ENCODE measurements around the gene GOLT1B. TPM values are rescaled to one million over a fixed set of nuclear protein-coding genes. Genes with fewer than 3 reads are reported as not detected.

GOLT1B gene
- polyA plus RNA-seq, 5 donors, result 30.6 to 46.2 (median 40.9) TPM

DNA sequence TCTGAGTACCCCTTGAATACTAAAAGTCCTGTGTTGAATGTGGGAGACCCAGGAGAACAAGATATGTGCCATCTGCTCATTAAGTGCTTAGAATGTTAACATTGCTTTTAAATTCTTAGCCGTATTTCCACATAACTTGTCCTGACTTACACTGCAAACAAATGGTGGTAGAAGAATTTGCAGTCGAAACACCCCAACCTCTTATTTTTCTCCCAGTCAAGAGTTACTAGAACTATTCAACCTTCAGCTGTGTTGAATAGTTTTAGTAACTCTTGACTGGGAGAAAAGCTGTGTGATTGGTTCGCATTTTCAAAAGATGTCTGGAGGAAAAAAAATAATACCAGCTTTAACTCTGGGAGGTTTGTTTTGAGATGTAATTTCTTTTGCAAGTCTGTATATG is 16.9 kb downstream of the GOLT1B start:
- DNase-seq, result no peak

DNA sequence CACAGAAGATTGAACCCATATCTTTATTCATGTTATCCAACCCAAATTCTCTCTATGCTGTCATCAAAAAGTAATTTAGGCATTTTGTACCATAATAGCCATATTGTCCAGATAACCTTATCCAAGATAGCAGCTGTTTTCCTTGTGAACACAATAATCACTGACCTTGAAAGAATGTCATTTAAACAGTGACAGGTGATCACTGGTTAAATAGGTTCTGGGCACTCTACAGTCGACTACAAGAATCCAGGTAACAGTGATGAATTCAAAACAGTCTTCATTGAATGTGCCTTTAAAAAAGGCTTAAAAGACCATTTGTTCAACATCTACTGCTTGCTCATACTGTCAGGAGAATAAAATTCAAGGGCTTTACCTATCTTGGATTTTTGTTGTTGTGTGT is 20.0 kb downstream of the GOLT1B start:
- DNase-seq, result no peak

DNA sequence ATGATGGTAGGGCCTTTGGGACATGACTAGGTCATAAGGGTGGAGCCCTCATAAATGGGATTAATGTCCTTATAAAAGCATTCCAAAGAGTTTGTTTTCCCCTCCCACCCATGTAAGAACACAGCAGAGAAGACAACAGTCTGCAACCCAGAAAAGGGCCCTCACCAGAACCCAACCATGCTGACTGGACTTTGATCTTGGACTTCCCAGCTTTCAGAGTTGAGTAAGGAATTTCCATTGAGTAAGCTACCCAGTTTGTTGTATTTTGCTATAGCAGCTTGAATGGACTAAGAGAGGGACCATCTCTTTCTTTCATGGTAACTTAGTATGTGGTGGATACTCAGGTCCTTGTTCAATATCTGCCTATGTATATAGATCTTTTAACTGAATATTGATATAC is 21.6 kb downstream of the GOLT1B start:
- no peak for DNase-seq

DNA sequence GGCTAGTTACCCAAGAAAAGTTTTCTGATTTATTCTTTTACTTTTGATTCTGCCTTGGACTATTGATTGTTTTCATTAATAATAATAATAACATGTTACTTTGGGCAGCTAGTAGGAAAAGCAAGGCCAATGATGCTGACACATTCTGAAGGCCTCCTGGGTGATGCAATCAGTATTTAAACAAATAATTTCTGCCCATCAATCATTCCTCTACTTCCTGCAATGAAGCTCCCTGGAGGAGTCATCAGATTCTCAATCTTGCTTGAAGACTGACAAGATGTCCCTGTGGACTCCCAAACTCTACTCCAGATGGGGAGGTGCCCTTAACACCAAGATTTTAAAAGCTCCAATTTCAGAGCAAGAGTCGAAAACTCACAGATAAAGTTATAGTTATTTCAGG is 24.5 kb downstream of the GOLT1B start, which contains the start of gene SPX:
TSS of gene SPX (plus strand) at position 244 of the 400 bp plus-strand sequence. CDS start 177 bp downstream, outside the sequence.
- no peak for DNase-seq

DNA sequence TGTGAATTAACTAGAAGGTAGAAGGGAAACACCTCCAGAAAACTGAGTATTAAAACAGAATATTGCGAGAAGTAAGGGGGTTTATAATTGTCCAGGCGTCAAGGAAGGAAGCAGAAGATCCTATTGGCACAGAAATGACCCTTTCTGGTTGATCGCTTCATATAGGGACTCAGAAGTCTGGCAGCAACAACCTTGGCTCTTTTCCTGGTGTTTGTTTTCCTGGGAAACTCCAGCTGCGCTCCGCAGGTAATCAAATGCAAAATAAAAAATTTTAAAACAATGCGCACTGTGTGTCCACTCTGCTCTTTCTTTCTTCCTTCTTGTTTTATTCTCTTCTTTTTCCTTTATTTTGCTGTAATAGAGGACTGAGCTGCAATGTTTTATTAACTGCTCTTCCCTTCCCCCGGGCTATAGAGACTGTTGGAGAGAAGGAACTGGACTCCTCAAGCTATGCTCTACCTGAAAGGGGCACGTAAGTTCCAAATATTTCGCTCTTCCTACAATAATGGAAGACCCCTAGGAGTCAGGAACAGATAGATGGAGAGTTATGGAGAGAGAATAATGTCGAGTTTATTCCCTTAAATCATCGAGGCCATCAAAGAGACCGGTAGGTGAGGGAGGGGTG is 25.2 kb downstream of the GOLT1B start:
- no peak for DNase-seq

DNA sequence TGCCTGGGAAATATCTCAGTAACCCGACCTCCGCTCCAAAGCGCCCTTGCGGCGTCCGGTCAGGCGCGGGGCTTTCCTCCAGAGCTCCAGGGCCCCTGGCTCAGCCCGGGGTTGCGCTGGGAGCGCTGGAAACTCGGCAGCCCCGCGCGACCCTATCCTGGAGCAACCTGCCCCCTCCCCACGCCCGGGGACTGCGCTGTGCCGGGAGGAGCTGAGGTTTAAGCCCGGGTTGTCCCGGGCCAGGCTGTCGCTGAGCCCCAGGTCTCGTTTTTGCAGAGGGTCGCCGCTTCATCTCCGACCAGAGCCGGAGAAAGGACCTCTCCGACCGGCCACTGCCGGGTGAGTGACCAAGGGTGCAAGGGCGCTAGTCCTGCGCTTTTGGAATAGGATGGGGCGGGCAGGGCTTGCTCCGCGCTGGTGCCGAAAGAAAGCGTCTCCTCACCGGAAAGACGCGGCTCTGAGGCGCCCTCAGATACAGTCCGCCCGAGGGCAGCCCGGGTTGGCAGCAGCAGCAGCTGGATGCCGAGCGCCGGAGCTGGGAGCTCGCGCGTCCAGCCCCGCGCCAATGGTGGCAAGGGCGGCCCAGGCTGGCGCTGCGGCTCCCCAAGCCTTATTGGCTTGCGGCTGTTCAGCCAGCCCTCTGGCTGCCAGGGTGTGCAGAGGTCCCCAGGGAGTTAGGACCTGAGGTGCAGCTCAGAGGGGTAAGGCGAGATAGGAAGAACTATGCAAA is 26.0 kb downstream of the GOLT1B start:
- DNase-seq, result peak; percentile 32 to 46

DNA sequence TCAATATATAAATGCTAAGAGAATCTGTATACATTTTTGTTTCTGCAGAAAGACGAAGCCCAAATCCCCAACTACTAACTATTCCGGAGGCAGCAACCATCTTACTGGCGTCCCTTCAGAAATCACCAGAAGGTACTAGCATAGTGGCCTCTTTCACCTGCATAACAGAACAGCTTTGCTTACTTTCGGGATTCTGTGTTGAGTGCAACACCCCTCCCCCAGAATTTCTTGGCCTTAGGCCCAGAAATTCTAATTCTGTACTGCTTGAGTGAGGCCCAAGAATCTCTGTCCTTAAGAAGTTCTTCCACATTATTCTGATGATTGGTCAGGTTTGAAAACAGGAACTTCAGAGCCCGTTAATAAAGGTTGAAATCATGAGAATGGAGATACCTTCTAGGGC is 27.4 kb downstream of the GOLT1B start:
- peak; percentile 56 to 63 for DNase-seq

DNA sequence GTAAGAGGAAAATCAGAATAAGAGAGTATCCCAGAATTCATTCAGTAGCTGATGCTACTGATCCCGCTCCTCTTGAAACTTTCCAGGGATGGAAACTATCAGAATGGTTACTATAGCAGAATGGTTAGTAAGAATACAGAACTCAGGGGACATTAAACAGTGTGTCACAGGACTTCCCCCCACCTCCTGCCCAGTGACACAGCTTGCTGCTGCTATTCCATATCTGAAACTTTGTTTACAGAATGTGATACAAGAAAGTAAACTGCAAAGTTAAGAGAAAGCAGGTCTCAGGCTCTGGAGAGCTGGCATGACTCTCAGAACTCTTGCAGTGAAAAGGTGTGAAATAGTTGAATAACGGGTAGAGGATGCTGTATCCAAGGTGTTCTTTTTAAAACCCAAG is 27.9 kb downstream of the GOLT1B start:
- DNase-seq, result no peak

DNA sequence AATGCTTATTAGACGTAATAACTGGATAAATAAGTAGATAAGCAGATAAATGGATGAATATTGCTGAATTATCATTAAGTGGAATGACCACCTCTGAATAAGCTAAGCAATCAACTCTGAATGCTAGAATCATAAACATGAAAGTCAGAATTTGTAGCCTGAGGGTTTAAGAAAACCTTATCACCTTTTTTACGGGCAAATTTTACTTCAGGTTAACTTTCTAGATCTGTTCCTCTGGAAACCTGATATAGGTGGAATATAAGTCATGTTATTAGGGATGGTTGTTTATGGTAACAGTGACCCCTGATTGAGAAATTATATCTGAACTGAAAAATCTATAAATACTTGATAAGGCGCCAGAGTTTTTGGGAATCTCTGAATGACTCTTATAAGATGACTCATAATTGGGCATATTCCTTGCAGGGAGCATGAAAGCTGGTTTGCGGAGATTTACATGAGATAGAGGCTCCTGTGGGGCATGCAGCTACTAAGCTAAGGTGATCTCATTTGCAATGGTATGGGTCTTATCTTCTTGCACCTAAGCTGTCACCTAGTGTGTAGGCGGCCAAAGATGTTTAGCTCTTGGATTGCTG is 36.6 kb downstream of the GOLT1B start:
- DNase-seq, result no peak

DNA sequence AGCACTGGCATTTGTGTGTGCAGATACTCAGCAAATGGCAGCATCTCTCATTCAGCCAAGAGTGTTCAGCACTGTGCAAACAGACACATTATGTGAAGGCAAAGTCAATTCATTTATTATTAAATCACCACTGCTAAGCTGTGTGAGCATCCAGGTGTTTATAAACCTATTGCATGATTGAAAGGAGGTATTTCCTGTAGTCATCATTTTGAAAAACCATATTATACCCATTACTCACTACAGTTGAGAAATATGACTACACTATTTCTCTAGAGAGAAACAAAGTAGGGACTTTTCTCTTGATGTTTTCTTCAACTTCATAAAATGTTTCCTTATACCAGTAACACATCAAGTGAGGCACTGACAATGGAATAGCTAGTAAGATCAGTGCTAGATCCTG is 38.2 kb downstream of the GOLT1B start:
- DNase-seq, result no peak

DNA sequence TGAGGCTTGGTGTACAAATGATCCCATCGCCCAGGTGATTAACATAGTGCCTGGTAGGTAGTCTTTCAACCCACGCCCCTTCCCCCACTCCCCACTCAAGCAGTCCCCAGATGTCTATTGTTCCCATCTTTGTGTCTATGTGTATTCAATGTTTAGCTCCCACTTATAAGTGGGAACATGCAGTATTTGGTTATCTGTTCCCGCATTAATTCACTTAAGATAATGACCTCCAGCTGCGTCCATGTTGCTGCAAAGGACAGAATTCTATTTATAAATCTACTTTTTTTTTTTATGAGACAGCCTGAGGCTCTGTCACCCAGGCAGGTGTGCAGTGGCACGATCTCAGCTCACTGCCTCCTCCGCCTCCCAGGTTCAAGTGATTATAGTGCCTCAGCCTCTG is 40.2 kb downstream of the GOLT1B start:
- no peak for DNase-seq

DNA sequence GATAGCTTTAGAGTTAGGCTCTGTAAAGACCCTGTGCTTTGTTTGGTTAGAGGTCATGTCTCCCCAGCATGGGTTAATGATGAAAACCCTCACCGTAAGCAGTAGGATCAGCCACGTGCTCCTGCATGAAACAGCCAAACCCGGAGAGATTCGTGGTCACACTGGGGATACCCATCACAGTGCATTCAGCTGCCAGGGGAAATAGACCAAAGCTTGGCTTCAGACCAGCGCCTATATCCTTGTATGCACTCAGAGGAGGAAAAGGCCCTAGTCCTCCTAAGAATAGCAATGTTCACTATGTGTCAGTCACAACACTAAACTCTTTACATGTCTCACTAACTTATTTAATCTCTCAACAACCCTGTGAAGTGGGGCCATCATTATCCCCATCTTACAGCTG is 40.8 kb downstream of the GOLT1B start:
- DNase-seq, result no peak

DNA sequence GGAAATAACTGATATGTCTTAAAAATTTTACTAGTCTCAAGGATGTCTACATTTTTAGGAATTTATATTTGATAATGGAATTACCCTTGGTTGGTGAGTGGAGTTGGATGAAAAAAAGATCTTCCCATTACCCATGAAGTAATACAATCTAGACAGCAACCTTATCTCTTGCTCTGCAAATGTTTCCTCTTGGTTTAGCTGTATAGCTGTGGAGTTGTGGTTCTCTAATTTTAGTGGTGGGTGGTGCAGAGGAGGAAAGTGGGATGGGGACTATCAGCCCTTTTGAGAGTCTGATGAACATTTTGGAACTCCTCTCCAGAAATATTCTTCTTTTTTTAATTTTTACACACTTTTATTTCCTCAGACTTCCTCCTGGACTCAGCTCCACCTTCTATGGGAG is 41.6 kb downstream of the GOLT1B start:
- no peak for DNase-seq

DNA sequence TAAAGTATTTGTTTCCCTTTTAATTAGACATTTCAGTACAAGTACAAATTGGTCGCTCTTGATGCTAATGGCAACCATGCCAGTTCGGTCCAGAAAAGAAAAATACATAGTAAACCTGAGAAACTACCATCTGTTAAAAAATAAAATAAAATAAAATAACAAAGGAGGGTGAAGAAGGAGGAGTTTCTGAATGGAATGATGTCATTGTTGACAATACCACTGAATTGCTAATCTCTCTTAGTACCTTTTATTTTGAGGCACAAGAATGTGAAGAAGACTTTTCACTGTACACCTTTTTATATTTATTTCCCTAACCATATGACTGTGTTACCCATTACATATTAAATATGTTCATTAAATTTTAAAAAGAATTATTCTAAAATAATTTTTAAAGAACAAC is 44.0 kb downstream of the GOLT1B start:
- no peak for DNase-seq

DNA sequence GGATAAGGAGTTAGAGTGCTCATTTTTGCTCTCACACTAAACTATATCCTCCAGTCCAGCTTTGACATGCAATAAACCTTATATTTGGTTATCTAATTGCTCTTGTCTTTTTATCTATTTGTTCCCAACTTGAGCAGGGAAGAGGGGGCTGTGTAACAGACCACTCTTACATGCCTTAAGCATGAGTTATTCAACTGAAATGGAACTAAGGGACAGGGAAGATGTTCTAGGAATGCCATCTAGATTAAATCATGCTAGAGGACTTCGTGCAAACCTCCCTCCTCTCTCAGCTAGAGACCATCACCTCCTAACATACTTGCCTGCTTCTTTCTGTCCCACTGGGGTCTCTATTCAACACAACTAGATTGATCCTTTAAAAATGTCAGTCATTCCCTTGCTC is 45.1 kb downstream of the GOLT1B start:
- DNase-seq, result no peak

DNA sequence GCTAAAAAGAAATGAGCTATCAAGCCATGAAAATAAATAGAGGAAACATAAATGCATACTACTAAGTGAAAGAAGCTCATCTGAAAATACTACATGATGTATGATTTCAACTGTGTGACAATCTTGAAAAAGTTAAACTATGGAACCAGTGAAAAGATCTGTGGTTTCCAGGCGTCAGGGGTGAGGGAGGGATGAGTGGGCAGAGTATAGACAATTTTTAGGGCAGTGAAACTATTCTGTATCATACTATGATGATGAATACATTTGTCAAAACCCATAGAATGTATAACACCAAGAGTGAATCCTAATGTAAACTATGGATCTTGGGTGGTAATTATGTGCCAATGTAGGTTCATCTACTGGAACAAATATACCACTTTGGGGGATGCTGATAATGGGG is 45.8 kb downstream of the GOLT1B start:
- no peak for DNase-seq

DNA sequence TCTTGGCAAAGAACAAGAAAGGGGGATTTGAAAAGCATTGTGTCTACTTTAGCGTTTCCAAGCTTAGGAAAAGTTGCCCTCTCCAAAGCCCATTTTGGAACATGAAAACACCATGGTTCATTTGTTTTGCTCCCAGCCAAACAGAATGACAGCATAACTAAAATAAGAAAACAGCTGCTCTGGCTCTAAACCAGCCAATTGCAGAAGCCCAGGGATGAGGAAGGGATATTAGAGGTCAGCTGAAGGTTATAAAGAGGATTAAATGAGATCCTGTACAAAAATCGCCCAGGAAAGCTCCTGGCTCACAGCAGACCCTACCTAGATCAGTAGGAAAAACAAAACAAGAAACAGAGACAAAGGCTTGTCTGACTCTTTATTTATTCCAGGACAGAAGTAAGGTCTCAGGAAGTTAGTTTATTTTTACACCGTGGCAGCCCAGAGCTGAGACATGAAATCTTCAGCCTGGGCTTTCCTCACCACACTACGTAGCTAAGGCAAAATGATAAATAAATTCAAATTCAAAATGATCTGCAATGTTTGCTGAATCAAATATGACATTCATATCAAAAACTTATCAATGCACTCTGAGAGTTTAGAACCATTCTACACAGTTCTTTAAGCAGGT is 50.4 kb downstream of the GOLT1B start:
- DNase-seq, result peak; percentile 74 to 81

DNA sequence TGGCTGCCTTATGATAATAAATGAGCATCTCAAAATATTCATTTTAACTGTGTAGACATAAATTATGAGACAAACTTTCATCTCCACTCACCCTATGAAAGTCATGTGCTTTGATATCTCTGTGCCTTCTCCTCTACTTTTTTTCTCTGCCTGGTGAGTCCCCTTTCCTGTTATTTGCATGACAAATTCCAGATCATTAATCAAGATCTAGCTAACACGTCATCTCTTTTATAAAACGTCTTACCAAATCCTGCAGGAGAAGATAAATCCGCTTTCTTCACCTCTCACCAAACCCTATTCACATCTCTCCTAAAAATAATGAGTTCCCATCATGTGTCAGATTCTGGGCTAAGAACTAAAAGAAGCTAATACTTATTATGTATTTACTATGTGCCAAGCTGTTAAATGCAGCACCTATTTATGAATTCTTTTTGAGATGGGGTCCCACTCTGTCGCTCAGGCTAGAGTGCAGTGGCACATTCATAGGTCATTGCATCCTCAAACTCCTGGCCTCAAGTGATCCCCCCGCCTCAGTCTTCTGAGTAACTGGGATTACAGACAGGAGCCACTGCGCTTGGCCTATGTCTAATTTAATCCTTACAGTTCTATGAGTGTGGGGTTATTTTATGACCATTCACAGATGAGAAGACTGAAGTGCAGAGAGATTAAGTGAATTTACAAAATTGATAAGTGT is 51.2 kb downstream of the GOLT1B start:
- DNase-seq, result no peak

DNA sequence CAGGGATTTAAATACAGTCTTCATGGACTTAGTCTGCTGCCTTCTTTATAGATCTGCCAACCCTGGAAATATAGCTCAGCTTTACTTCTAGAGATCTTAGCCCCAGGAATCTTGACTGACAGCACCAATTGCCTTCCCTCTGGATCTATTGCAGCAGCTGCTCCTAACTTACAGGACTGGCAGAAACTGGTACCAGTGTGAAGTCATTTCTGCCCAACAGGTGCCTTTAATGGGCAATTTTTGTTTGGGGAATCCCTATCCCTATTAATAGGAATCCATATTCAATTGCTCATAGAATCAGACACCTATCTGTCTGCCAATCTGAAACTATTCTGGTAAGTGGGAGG is 51.7 kb downstream of the GOLT1B start:
- DNase-seq, result no peak

DNA sequence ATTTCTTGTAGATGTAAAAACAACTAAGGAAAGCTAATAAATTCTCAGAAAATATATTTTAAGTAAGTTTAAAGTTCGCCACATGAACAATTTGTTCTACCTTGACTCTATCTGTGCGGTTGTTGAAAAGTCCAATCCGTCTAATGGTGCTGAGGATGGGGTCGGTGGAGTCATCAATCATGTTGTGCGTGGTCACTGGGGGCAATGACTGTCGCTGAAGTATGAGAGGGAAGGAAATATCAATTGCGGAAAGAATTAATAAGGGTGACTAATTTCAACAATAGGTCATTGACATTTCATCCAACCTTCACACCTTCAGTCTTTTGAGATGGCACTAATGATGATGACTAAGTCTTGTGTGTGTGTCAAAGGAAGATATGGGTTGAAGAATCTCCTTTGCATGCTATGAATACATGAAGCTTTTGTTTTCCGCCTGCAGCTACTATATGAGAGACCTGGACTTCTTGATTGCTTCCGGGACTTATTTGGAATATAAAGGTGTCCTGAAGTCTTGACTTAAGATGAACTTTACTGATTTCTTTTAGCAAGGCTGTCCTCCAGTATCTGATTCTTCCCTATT is 56.6 kb downstream of the GOLT1B start:
- no peak for DNase-seq

DNA sequence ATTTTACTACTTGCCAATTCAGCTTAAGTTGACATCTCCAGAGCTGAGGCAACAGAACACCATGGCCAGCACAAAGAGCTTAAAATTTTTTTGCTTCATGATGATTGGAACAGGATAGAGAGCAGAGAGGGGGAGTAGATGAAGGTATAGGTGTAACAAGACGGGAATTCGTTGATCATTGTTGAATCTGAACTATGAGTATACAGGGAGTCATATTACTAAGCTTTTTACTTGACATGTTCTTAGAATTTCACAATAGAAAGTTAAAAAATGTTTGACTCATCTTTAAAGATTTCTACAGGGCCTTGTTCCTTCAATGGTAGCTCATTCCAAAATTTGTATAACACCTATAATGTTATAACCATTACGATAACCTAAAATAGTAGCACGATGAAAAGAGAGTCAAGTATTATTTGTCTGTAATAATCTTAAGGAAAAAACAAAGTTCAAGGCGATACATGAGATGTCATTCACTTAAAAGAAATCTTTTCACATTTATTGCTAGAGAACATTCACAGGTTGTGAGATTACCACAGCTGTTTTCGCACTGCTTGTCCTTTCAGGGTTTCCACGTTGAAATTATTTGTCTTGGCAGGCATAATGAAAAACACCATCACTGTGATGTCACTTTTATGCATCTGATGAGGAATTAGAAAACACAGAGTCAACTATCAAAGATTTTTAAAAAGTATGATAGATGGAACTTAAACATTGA is 58.4 kb downstream of the GOLT1B start:
- no peak for DNase-seq

All from right lung (tissue), 5 donors.